Esophagus muscularis mucosa (tissue), 4 donors: ENCODE data around the gene NAB1. TPM values are rescaled to one million over a fixed set of nuclear protein-coding genes. Genes with fewer than 3 reads are reported as not detected.
"Not testable (repeated sequence)": the region's sequence is repeated elsewhere in the genome, so short reads cannot be mapped to it uniquely, and the experiment has no call there.

Source experiments
- DNase-seq: peaks from one replicate; pipeline ENCODE4 v3.0.0-alpha.2; 2017; ENCODE audit errors: extremely low spot score
- H3K27ac ChIP-seq, 4 donors: fragments of 200-600 bp; sonication (generic); replicated peaks in 1 of 4; 1 replicate in 3 of 4; 2 replicates in 1 of 4; pipeline ENCODE4 v1.5.1; 2016 to 2019; ENCODE audit warnings: mild to moderate bottlenecking in 1 of 4
- H3K27me3 ChIP-seq, 4 donors: fragments of 200-600 bp; sonication (generic); one replicate each; pipeline versions ENCODE4 v1.5.1 to v1.6.0; 2016 to 2019
- H3K36me3 ChIP-seq, 4 donors: fragments of 200-600 bp; sonication (generic); one replicate each; pipeline ENCODE4 v1.5.1; 2016 to 2019
- H3K4me1 ChIP-seq, 4 donors: fragments of 200-600 bp; sonication (generic); one replicate each; pipeline ENCODE4 v1.5.1; 2016 to 2019
- H3K4me3 ChIP-seq, 4 donors: fragments of 200-600 bp; sonication (generic); 1 replicate in 2 of 4; 2 replicates in 2 of 4; pipeline ENCODE4 v1.5.1; 2016 to 2019; ENCODE audit warnings: mild to moderate bottlenecking in 4 of 4, moderate library complexity in 1 of 4
- H3K9me3 ChIP-seq, 4 donors: fragments of 200-600 bp; sonication (generic); 1 replicate in 3 of 4; 2 replicates in 1 of 4; pipeline ENCODE4 v1.5.1; 2016 to 2019
- CTCF ChIP-seq, 3 experiments: fragments of 200-600 bp in 2 of 3; fragments of 450-650 bp in 1 of 3; sonication (generic) in 2 of 3; IDR thresholded peaks; one replicate each; pipeline ENCODE4 v1.5.1; 2017 to 2019; ENCODE audit warnings: antibody characterized with exemption in 3 of 3, mild to moderate bottlenecking in 2 of 3, moderate library complexity in 1 of 3
- EP300 ChIP-seq: sonication (generic); formaldehyde crosslinking; IDR thresholded peaks from one replicate; pipeline ENCODE4 v1.6.1; 2017; ENCODE audit warnings: antibody characterized with exemption
- POLR2A ChIP-seq: fragments of 450-650 bp; IDR thresholded peaks from one replicate; pipeline ENCODE4 v1.6.1; 2017; ENCODE audit warnings: antibody characterized with exemption, moderate library complexity, mild to moderate bottlenecking, low read depth
- POLR2AphosphoS5 ChIP-seq, 2 donors: sonication (generic); formaldehyde crosslinking; IDR thresholded peaks; one replicate each; pipeline ENCODE4 v1.6.1; 2017; ENCODE audit warnings: antibody characterized with exemption in 2 of 2
- WGBS: methylation state at CpG from one replicate; pipeline ENCODE4 v1.1.5; 2018; 5-methylcytosine and 5-hydroxymethylcytosine counted together
- intact Hi-C: fragments of 100-400 bp; cut with DNase I; formaldehyde crosslinking; loops from one replicate; pipeline ENCODE4 v1.15.1; 2023
- total RNA-seq, 4 donors: library from RNA; depleted of rRNA; stranded (reverse); fragments of >200 nt; gene quantifications; one replicate each; pipeline versions ENCODE4 v1.1.0 to v1.2.1, GENCODE V29; 2016

Gene NAB1
- total RNA-seq, 4 donors from 2014 or later = 59.8 to 88.5 (median 78.8) TPM

- no peak for DNase-seq
- Histone ChIP-seq H3K36me3 (no peaks in the 10 kb centered on the region), H3K27ac (no peak overlapping the region), H3K9me3 (no peaks in the 10 kb centered on the region), H3K27me3 (no peaks in the 10 kb centered on the region), H3K4me1 (no peaks in the 10 kb centered on the region), H3K4me3 (no peak overlapping the region)
- 85% methylated on average over 7 of the region's 7 CpGs for WGBS
- intact Hi-C loops = no loop called here
- no peak for TF ChIP-seq POLR2AphosphoS5 (IDR thresholded peaks at IDR 0.05)
- no peak for TF ChIP-seq POLR2A
- TF ChIP-seq EP300 = no peak
- no peak for TF ChIP-seq CTCF (IDR thresholded peaks at IDR 0.05)
Measured at GRCh38 chr2:190701586-190701985, 52.7 kb downstream of the NAB1 start.

- 94% methylated on average over 3 of the region's 6 CpGs for WGBS
- no peaks in the 10 kb centered on the region for H3K36me3 ChIP-seq
- DNase-seq = no peak
- intact Hi-C loops = no loop called here
- H3K27ac ChIP-seq = no peak overlapping the region
- H3K9me3 ChIP-seq = no peaks in the 10 kb centered on the region
- no peak for TF ChIP-seq EP300
- TF ChIP-seq CTCF (IDR thresholded peaks at IDR 0.05) = no peak
- TF ChIP-seq POLR2AphosphoS5 (IDR thresholded peaks at IDR 0.05) = no peak
- TF ChIP-seq POLR2A = no peak
- no peaks in the 10 kb centered on the region for H3K4me1 ChIP-seq
- H3K4me3 ChIP-seq = no peak overlapping the region
- H3K27me3 ChIP-seq = no peaks in the 10 kb centered on the region
Measured at GRCh38 chr2:190705280-190705679, 56.4 kb downstream of the NAB1 start.

GRCh38 chr2:190707726-190708125 lies 58.8 kb downstream of the NAB1 start:
- no peak for DNase-seq
- Histone ChIP-seq H3K27ac (no peak overlapping the region), H3K36me3 (no peaks in the 10 kb centered on the region), H3K9me3 (no peaks in the 10 kb centered on the region), H3K4me1 (no peaks in the 10 kb centered on the region), H3K4me3 (no peak overlapping the region), H3K27me3 (no peaks in the 10 kb centered on the region)
- no peak for TF ChIP-seq POLR2A
- TF ChIP-seq EP300 = no peak
- no peak for TF ChIP-seq CTCF (IDR thresholded peaks at IDR 0.05)
- TF ChIP-seq POLR2AphosphoS5 (IDR thresholded peaks at IDR 0.05) = no peak
- intact Hi-C loops = no loop called here
- WGBS = 100% methylated on average over 2 of the region's 2 CpGs

DNA sequence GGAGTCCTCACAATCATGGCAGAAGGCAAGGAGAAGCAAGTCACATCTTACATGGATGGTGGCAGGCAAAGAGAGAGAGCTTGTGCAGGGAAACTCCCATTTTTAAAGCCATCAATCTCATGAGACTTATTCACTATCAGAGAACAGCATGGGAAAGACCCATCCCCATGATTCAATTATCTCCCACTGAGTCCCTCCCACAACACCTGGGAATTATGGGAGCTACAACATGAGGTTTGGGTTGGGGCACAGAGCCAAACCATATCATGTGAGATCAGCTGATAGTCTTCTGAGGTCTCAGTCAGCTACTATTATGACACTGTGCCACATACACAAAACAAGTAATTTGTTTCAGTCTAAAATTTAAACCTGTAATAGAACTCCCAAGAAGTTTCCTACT lies 59.8 kb downstream of the NAB1 start:
- H3K4me1 ChIP-seq, intact Hi-C loops, H3K27me3 ChIP-seq, H3K36me3 ChIP-seq, H3K9me3 ChIP-seq, H3K4me3 ChIP-seq, H3K27ac ChIP-seq: not testable (repeated sequence)
- DNase-seq = peak; percentile 57

- Histone ChIP-seq H3K4me1 (no peaks in the 10 kb centered on the region), H3K36me3 (no peaks in the 10 kb centered on the region), H3K27ac (no peak overlapping the region), H3K9me3 (no peaks in the 10 kb centered on the region), H3K4me3 (no peak overlapping the region), H3K27me3 (no peaks in the 10 kb centered on the region)
- intact Hi-C loops = no loop called here
- no peak for TF ChIP-seq POLR2AphosphoS5 (IDR thresholded peaks at IDR 0.05)
- no peak for TF ChIP-seq EP300
- no peak for TF ChIP-seq POLR2A
- TF ChIP-seq CTCF (IDR thresholded peaks at IDR 0.05) = no peak
- no peak for DNase-seq
- WGBS = 80% methylated on average over 4 of the region's 4 CpGs
Measured at GRCh38 chr2:190711069-190711468, 62.2 kb downstream of the NAB1 start.
